HTR-8/SVneo (cell line): ENCODE results near the gene LY6G5B.

Experiments
- DNase-seq: peaks from one replicate; pipeline ENCODE4 v3.0.0; 2011; ENCODE audit warnings: low spot score, mixed read lengths; ENCODE audit not compliant: insufficient read length
- FAIRE-seq: peaks from 2 replicates; lab custom pipeline; 2011; peaks lifted over from hg19 to GRCh38; lab: Jason Lieb, UNC

LY6G5B gene

DNA sequence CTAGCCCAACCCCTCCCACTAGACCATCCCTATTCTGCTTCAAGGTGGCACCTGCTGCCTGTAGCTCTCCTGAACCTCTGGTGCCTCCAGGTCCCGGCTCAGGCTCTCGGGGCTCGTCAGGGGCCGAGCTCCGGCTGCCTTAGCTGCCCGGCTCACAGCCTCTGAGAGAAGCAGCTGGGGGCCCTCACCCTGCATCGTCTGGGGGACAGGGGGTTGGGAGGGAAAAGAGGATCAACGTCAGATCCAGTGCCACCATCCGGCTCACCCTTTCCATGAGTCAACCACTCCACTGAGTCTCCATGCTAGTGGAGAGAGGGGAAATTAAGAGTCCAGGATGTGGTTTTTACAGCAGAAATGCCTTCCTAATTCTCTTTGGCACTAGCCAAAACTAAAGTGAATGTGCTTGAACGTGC lies 30.3 kb upstream of the LY6G5B start:
- DNase-seq = no peak
- no peak for FAIRE-seq

- no peak for FAIRE-seq
- DNase-seq = no peak
Observed at GRCh38 chr6:31640612-31641011, 29.2 kb upstream of the LY6G5B start.

DNA sequence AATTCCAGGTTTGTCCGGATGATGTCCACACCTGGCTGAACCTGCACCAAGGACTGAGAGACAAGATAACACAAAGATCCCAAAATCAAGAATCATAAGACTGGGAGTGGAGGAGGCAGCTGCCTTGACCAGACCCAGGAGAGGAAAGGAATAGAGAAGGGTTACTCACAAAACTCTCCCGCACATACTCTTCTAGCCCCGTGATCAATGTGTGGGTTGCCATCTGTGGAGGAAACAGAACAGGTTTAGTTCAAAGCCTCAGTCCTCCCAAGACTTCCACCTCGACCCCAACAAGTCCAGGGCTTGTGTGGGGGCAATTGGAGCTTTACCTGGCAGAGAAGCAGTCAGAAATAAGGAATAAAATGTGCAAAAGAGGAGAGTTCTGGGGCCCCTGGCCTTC lies 28.4 kb upstream of the LY6G5B start:
- DNase-seq (no peak), FAIRE-seq (no peak)

GRCh38 chr6:31642798-31643570 lies 26.8 kb upstream of the LY6G5B start:
- peak; percentile 4 for FAIRE-seq
- DNase-seq = no peak

DNA sequence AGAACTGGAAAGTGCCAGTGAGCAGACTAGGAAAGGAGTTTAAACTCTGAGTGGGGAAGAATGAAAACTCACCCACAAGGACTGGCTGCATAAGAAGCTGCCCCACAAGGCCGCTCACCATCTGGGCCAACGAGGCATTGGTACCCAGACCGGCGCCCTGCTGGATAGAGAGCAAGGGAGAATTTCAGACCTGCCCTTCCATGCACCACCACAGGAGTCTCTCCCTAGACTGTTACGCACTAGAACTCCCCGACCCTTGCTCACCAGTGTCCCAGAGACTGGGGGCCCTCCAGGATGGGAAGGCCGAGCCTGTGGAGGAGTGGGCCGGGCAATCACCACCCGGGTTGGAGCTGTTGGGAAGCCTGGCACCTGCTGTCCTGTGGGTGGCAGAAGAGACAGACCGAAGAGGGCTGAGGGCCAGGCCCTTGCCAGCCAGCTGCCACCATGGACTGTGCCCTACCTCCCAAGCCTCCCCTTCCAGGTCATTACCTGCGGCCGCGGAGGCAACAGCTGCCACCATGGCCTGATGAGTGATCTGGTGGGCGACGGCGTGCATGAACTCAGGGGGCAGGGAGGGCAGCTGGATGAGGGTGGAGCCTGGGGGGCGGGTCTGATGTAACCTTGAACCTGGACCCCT lies 25.8 kb upstream of the LY6G5B start:
- no peak for DNase-seq
- FAIRE-seq = no peak

- DNase-seq = no peak
- FAIRE-seq = no peak
Observed at GRCh38 chr6:31645325-31645724, 24.5 kb upstream of the LY6G5B start.

GRCh38 chr6:31651602-31652191 lies 18.1 kb upstream of the LY6G5B start:
- FAIRE-seq (no peak), DNase-seq (peak; percentile 73)

GRCh38 chr6:31652925-31653724 lies 16.7 kb upstream of the LY6G5B start:
- peak; percentile 90 for DNase-seq
- FAIRE-seq = no peak

GRCh38 chr6:31654574-31655348 lies 15.0 kb upstream of the LY6G5B start:
- no peak for DNase-seq
- FAIRE-seq = no peak

GRCh38 chr6:31655349-31656237 lies 14.2 kb upstream of the LY6G5B start, which contains the start of gene APOM:
APOM (plus strand) TSS chr6:31655894; CDS start chr6:31655967, 73 bp downstream.
- FAIRE-seq (no peak), DNase-seq (no peak)

GRCh38 chr6:31657406-31658157 lies 12.2 kb upstream of the LY6G5B start:
- no peak for DNase-seq
- FAIRE-seq = no peak

DNA sequence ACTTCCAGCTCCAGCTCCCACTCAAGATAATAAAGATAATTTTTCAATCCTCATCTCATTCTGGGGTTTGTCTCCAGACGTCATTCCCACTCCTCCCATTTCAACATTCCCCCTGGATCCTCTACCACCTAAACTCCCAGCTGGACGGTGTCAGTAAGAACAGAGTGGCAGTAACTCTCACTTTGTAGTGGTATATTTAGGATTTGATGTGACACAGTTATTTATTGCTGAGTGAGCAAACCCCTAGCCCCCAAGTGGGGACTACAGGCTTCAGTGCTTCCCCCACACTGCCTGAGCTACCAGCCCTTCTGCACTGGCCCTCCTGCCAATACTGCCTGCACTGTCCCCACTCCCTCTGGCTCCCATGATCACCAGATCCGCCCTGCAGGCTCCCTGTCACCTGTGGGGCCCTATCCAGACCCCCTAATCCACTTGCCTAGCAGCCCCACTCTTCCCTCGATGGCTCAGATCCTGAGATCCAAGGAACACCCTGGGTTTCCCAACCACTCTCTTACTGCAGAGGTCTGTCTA lies 11.6 kb upstream of the LY6G5B start:
- DNase-seq (no peak), FAIRE-seq (no peak)

GRCh38 chr6:31658983-31659648 lies 10.7 kb upstream of the LY6G5B start:
- FAIRE-seq (no peak), DNase-seq (no peak)

DNA sequence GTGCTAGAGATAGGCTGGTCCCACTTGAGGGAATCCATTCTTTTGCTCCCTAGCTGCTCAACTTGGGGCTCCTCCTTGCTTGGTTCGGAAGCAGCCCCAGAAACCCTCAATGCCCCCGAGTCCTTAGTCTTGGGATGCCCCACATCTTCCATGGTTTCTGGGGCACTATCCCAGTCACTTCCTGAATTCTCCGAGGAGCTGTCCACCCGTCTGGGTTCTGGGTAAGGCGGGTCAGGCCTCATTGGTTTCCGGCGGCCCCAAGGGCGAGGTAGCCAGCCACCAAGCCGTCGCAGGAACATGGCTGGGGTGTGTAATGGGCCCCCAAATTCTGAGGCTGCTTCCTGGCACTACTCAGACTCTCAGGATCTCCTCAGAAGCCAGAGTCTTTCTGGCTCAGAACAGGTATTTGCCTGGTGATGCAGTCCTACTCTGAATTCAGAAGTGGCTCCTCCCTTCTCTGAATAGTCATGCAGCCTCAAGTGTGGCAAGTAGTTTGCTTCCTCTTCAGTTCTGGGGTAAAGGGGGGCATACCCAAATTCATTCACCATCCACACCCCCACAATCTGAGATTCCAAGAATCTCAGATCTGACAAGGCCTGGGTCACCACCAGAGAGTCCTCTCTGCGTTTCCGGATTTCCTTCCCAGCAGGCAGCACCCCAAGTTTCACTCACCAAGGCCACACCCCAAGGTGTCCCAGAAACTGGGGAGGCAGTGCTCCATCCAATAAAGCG lies 10.0 kb upstream of the LY6G5B start:
- FAIRE-seq (no peak), DNase-seq (no peak)

DNA sequence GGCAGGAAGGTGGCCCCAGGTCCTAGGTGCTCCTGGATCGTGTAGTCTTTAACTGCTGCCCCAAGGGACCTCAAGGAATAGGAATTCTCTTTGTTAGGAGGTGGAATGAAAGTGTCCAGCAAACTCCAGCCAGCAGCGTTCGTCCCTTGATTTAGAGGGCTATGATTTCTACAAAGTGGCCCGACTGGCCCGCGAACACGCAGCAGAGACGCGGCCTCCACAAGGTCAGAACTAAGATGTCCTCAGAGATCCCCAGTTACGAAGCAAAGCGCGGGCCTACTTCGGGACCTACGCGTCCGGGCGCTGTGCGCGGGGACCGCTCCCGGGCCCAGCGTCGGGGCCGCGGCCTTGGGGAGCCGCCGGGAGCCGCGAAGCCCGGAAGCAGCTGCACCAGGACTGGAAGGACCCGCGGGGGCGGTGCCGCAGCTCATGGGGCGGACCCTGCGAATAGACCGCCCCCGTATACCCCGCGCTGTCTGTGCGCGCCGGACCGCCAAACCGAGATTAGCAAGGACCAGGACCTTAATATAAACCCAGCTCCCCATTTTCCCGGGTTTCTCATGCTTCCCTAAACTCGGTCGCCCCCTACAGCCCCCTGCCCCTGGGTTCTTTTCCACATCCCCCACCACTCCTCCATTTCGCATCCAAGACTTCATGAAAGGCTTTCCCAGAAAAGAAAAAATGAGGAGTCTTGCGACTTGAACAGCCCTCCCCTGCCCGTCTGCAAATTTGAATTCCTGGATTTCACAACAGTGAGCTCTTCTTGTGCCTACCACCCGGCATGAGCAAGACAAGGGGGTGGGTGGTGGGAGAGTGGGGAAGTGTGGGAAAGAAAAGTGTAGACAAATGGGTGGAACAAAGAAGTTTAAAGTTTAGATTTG lies 9.2 kb upstream of the LY6G5B start, which contains the start of gene C6orf47:
C6orf47 (minus strand) TSS at position 398 of the 881 bp plus-strand sequence. CDS start 831 bp downstream, outside the sequence.
- FAIRE-seq (no peak), DNase-seq (peak; percentile 85)
